Measurements from ENCODE around the gene C15orf39. TPM values are rescaled to one million over a fixed set of nuclear protein-coding genes. Genes with fewer than 3 reads are reported as not detected.
A peak's percentile ranks its signal among the peaks of the same experiment; 100 is the strongest.

C15orf39 gene
- total RNA-seq, 1 donor from 2014 or later: 44.5 TPM

GRCh38 chr15:75200391-75200764 is 1.3 kb upstream of the C15orf39 start:
- Mint-ChIP-seq H3K4me3 (peak overlapping the region; percentile 97), H3K27ac (peak overlapping the region; percentile 94), H3K36me3 (no peaks in the 10 kb centered on the region), H3K27me3 (peaks cover 8% of the 10 kb centered on the region), H3K4me1 (ENCODE audit: unreplicated experiment) (peaks cover 28% of the 10 kb centered on the region), H3K9me3 (no peaks in the 10 kb centered on the region)
- TF ChIP-seq, protein P1, sequence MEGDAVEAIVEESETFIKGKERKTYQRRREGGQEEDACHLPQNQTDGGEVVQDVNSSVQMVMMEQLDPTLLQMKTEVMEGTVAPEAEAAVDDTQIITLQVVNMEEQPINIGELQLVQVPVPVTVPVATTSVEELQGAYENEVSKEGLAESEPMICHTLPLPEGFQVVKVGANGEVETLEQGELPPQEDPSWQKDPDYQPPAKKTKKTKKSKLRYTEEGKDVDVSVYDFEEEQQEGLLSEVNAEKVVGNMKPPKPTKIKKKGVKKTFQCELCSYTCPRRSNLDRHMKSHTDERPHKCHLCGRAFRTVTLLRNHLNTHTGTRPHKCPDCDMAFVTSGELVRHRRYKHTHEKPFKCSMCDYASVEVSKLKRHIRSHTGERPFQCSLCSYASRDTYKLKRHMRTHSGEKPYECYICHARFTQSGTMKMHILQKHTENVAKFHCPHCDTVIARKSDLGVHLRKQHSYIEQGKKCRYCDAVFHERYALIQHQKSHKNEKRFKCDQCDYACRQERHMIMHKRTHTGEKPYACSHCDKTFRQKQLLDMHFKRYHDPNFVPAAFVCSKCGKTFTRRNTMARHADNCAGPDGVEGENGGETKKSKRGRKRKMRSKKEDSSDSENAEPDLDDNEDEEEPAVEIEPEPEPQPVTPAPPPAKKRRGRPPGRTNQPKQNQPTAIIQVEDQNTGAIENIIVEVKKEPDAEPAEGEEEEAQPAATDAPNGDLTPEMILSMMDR (conservative IDR thresholded peaks at IDR 0.05): no peak
- DNase-seq (ENCODE audit: extremely low spot score, unreplicated experiment): no peak

DNA sequence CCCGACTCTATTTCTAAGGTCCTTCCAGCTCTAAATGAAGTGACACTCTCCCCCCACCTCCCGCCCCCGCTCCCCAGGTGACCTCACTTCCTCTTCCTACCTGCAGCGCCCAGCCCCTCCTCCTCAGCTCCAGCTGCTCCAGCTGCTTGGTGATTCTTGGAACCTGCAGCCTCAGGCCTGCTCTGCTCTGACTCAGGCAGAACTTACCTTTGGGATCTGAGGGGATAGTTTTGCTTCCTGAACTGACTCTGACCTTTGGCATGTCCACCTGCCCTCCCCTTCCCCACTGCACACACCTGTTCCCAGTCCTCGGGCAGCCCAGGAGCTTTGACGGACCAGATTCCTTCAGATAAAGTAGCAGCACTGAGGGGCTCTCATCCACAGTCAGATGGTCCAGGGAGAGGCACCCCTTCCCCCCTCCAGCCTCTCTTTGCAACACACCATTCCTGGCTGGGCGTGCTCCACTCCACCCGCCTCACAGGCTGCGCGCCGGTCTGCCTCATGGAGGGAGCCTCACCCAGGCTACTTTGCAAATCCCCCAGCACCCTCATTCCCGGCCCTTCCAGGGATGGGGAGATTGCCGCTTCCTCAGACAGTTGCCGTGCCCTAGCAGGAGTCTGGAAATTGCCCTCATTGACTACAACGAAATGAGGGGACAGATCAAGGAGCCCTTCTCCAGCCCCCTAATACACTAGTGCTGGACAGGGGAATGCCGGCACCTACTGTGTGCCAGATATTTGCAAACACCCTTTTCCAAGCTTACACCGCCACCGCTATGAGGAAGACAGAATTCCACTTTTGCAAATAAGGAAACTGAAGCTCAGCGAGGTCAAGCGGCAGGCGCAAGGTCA is 692 bp upstream of the C15orf39 start:
- peak overlapping the region; percentile 97 for H3K4me3 Mint-ChIP-seq
- peaks cover 28% of the 10 kb centered on the region for H3K4me1 Mint-ChIP-seq (ENCODE audit: unreplicated experiment)
- H3K9me3 Mint-ChIP-seq: no peaks in the 10 kb centered on the region
- H3K27ac Mint-ChIP-seq: peak overlapping the region; percentile 94
- peaks cover 8% of the 10 kb centered on the region for H3K27me3 Mint-ChIP-seq
- no peak for DNase-seq (ENCODE audit: extremely low spot score, unreplicated experiment)
- H3K36me3 Mint-ChIP-seq: no peaks in the 10 kb centered on the region
- TF ChIP-seq, protein P1 (conservative IDR thresholded peaks at IDR 0.05): no peak

DNA sequence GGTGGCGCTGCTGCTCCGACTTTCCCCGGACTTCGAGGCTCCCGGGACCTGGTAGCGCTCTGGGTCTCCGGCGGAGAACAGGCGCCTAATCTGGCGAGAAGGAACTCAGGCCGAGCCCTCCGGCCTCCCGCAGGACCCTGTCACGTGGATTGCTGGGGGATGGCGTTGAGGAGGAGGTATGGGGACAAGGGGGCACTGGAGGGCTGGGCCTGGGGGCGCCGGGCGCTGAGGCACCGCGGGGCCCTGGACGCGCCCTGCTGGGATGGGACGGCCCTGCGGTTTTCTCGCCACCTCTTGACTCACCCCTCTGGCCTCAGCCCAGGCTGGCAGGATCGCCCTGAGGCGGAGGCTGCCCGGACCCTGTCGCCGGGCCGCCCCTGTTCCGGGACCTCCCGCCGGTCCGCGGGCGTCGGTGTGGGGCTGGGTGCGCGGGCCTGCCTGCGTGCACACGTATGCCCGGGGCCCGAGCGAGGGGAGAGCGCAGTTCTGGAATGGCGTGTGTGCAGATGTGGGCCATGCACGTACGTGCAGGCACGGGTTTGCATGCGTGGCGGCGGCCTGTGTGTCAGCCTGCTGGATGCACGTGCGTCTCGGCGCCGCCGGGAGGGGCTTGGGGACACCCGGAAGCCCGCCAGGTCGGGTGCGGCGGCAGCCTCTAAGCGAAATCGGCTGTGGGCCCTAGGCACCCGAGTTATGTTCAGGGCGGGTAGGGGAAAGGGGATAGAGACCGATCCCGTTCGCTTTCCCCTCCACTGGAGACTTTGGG is 752 bp downstream of the C15orf39 start:
- H3K36me3 Mint-ChIP-seq: no peaks in the 10 kb centered on the region
- H3K4me3 Mint-ChIP-seq: peak overlapping the region; percentile 88
- peak overlapping the region; percentile 86 for H3K27ac Mint-ChIP-seq
- peaks cover 8% of the 10 kb centered on the region for H3K27me3 Mint-ChIP-seq
- TF ChIP-seq, protein P1 (conservative IDR thresholded peaks at IDR 0.05): peak; percentile 61
- H3K9me3 Mint-ChIP-seq: no peaks in the 10 kb centered on the region
- peak; percentile 80 for DNase-seq (ENCODE audit: extremely low spot score, unreplicated experiment)
- H3K4me1 Mint-ChIP-seq (ENCODE audit: unreplicated experiment): peaks cover 28% of the 10 kb centered on the region

- peaks cover 28% of the 10 kb centered on the region for H3K4me1 Mint-ChIP-seq (ENCODE audit: unreplicated experiment)
- H3K27me3 Mint-ChIP-seq: peaks cover 8% of the 10 kb centered on the region
- H3K36me3 Mint-ChIP-seq: no peaks in the 10 kb centered on the region
- TF ChIP-seq, protein P1 (conservative IDR thresholded peaks at IDR 0.05): no peak
- peak overlapping the region; percentile 88 for H3K4me3 Mint-ChIP-seq
- no peaks in the 10 kb centered on the region for H3K9me3 Mint-ChIP-seq
- DNase-seq (ENCODE audit: extremely low spot score, unreplicated experiment): no peak
- peak overlapping the region; percentile 91 for H3K27ac Mint-ChIP-seq
Measured at GRCh38 chr15:75203017-75203907, 1.6 kb downstream of the C15orf39 start.

- Mint-ChIP-seq H3K4me1 (ENCODE audit: unreplicated experiment) (peaks cover 28% of the 10 kb centered on the region), H3K27me3 (peaks cover 8% of the 10 kb centered on the region), H3K9me3 (no peaks in the 10 kb centered on the region), H3K4me3 (peak overlapping the region; percentile 88), H3K27ac (peak overlapping the region; percentile 91), H3K36me3 (peaks cover under 1% of the 10 kb centered on the region)
- DNase-seq (ENCODE audit: extremely low spot score, unreplicated experiment): no peak
- TF ChIP-seq, protein P1 (conservative IDR thresholded peaks at IDR 0.05): no peak
Measured at GRCh38 chr15:75203908-75204263, 2.2 kb downstream of the C15orf39 start.

Measured in type B pancreatic cell (in vitro differentiated cells).